NCI-H82 treated with DMSO at 0.1 percent for 48 hours (cell line): ENCODE measurements around the gene MARK4.
A peak's percentile ranks its signal among the peaks of the same experiment; 100 is the strongest.
"Not testable (repeated sequence)": the region's sequence is repeated elsewhere in the genome, so short reads cannot be mapped to it uniquely, and the experiment has no call there.

Experiments
- DNase-seq: peaks from one replicate; lab custom pipeline; 2025; ENCODE audit not compliant: unreplicated experiment; lab: John Stamatoyannopoulos, UW

Gene MARK4

DNA sequence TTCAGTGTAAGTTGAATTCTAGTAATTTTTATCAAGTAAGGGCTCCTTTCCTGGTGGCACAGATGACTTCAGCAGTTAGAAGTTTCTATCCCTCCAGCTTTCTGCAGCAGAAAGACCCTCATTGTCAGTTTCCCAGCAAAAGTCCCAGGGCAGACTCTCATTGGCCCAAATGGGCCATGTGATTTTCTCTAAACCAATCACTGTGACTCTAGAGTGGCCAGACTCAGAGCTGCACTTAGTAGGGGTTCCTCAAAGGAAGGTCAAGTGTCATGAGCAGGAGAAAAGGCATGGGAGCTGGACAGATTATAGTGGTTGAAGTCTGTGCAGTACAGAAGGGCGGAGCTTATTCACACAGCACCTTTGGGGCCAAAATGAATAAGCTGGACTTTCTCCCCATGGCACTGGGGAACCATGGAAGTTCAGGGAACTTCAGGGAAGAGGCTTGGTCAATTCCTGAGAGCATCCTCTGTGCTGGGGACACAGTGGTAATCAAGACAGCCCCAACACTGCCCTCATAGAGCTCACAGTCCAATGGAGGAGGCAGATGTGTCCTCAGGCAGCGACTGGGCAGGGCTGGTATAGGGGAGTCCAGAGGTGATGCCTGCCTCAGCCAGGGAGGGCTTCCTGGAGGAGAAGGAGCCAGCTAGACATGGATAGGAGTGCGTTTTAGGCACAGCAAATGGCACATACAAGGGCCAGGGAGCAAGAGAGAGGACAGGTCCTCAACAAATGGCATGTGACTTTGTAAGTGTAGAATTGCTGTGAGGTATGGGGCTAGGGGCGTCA, 53.3 kb downstream of the MARK4 start:
- DNase-seq, result no peak

DNA sequence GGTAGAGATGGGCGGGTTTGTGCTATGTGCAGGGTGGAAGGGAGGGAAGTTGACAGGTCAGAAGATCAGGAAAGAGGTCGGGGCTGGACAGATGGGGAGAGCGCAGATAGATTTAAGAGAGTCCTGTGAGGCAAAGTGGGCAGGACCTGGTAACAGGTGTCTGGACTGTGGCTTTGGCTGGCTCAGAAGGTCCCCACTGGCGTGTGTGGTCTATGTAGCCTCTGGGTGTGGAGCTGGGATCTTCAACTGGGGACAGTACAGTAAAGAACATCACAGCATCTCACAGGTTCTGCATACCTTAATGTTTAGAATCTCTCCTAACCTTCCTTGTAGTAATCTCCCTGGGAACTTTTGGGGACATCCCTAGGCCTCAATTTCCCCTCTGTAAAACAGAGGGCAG, 53.9 kb downstream of the MARK4 start:
- no peak for DNase-seq

DNA sequence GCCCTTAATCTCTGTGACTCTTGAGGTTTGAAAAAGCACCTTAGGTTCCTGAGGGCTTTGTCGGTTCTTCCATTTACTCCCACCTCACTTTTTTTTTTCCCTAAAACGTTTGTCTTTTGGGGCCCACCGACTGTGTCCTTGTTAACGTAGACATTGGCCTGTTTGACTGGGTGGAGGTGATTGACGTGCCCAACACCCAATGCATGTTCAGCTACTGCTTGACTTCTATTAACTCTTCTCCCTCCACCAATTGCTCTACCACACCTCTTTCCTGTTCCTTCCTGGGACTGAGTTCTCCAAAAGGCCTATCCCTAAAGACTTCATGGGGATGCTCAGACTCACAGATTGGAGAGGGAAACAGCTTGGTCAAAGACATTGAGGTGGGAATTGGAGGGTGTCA, 54.4 kb downstream of the MARK4 start:
- DNase-seq, result no peak

DNA sequence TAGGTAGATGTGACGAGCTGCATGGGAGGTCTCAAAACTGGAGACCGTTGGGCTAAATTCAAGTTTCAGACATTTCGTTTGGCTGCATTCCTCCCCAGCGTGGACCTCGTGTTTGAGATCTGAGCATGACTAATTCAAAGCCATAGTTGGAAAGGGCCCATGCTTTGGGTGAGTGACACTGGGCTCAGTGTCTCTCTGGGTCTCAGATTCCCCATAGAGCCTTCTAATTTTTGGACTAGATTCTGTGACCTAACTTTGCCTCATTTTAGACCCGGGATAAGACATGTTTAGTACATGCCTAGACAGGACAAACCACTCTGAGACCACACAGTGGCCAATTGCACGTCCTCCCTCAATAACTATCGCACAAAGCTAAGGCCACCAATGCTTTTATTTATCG, 55.0 kb downstream of the MARK4 start:
- DNase-seq, result no peak

DNA sequence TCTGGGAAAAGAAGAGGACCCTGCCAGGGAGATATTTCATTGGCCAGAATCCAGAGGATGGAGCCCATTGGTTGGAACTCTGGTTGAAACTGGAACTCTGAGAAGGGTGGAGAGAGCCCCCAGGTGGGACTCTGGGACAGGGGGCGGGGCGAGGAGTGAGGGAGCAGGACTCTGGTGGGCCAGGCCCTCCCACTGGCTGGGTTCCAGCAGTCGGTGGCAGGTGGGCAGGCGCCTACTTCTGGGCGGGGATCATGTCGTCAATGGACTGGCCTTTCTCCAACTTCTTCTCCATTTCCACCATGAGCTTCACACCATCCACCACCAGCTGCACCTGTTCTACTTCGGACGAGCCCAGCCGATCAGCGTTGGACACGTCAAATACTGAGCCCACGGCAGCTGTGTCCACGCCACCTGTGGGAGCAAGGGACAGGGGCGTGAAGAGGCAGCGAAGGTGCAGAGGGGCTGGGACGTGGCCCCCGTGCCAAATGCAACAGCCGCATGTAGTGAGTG, 55.5 kb downstream of the MARK4 start:
- DNase-seq, result peak; percentile 45

DNA sequence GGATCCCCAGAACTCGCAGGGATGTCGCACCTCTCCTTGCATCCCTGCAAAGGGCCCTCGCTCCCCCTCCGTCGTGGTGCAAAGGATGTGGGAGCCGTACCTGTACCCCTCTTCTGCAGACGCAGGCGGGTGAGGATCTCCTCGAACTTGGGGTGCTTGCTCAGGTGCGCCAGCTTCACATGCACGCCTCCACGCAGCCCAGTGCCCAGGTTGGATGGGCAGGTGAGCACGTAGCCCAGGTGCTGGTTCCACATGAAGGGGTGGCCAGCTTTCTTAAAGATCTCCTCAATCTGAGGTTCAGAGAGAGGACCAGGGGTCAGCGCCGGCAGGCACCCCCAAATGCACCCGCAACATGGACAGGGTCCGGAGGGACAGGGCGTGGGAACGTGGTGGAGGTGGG, 56.3 kb downstream of the MARK4 start:
- no peak for DNase-seq

DNA sequence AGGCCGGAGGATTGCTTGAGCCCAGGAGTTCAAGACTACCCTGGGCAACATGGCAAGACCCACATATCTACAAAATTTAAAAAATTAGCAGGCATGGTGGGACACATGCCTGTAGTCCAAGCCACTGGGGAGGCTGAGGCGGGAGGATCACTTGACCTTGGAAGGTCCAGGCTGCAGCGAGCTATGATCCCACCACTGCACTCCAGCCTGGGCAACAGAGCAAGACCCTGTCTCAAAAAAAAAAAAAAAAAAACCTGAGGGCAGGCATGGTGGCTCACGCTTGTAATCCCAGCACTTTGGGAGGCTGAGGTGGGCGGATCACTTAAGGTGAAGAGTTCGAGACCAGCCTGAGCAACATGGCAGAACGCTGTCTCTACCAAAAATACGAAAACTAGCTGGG, 58.3 kb downstream of the MARK4 start:
- DNase-seq, result not testable (repeated sequence)

DNA sequence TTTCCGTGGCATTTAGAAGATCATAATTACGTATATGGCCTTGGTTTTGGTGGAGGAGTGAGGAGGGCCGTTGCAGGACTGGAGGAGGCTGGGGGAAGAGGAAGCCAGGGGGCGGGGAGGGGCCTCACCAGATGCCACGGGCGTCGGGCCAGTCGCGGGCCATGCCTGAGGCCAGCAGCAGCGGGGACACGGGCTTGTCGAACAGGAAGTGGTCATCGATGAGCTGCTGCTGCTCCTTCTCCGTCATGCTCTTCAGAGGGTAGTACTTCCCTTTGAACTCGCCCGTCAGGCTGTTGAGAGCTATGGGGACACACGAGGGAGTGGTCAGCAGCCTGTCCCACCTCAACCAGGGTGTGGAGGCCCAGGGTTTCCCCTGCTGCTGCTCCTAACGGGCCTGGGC, 60.5 kb downstream of the MARK4 start:
- DNase-seq, result no peak

DNA sequence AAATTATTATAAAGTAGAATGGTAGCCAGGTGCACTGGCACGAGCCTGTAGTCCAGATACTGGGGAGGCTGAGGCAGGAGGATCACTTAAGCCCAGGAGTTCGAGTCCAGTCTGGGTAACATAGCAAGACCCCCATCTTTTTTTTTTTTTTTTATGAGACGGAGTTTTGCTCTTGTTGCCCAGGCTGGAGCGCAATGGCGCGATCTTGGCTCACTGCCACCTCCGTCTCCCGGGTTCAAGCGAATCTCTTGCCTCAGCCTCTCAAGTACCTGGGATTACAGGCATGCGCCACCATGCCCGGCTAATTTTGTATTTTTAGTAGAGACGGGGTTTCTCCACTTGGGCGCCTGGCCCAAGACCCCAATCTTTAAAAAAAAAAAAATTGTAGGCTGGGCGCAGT, 61.2 kb downstream of the MARK4 start:
- DNase-seq, result not testable (repeated sequence)

DNA sequence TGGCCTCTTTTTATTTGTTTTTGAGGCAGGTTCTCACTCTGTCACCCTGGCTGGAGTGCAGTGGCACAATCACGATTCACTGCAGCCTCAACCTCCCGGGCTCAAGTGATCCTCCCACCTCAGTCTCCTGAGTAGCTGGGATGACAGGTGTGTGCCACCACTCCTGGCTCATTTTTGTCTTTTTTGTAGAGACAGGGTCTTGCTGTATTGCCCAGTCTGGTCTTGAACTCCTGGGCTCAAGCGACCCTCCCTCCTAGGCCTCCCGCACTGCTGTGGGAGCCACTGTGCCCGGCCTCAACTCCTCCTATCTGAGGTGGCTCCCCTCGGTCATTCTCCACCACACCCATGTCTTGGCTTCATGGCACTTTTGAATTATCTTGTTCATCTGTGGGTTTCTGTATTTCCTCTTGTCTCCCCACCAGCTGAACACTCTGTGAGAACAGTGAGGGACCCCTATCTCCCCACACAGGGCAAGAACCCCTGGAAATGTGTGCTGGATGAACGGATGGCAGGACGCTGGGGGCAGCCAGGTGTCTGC, 63.7 kb downstream of the MARK4 start:
- DNase-seq, result no peak

DNA sequence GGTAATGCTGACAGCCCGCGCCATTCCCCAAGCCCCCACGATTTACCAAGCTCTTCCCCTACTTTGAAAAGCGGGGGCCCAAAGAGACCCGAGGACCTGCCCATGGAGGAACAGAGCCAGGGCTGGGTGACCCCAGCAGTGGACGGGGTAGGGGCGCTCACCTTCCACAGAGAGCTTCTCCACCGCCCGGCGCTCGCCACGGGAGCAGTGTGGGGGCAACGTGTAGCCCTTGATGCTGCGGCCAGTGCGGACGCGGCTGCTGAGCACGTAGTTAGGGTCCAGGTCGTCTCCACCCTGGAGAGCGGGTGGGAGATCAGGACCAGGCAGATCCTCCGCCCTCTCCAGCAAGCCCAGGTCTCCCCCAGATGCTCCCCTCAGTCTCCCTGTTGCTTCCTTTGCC, 64.2 kb downstream of the MARK4 start:
- no peak for DNase-seq

DNA sequence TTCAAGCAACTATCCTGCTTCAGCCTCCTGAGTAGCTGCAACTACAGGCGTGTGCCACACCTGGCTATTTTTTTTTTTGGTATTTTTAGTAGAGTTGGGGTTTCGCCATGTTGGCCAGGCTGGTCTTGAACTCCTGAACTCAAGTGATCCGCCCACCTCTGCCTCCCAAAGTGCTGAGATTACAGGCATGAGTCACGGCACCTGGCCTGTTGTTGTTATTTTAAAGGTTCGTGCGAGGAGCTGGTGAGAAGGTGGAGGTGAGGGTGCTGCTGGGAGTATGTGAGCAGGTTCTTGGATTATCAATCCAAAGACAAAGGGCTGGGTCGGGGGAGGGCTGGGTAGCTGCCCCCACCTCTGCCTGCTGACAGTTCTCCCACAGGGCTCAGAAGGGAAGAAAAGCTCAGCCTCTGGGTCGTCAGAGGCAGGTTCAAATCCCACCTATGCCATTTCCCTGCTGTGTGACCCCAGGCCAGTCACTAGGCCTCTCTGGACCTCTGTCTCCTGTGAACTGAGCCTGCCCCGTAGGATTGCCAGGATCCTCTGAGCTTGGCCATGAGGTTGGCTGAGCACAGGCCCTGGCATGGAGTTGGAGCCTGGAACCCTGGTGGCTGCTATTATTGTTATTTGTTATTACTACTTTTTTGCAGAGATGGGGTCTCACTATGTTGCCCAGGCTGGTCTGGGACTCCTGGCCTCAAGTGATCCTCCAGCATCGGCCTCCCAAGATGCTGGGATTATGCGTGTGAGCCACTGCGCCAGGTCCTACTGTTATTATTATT, 70.1 kb downstream of the MARK4 start:
- DNase-seq, result no peak

DNA sequence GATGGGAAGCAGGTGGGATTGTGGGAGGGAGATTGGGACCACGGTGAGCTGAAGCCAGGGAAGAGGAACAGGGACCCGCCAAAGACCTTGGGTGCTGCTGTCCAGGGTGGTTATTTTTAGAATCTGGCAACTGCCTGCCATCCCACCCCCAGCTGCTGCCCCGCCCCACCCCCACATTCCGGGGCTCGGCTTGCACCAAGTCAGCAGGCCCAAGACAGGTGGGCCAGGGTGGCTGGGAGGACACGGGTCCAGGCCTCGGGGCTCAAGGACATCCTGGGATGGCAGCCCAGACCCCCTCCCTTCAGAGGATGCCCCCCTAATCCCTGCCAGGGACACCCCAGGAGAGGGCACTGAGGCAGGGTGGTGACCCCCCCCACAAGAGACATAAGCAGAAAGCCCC, 70.8 kb downstream of the MARK4 start:
- no peak for DNase-seq

DNA sequence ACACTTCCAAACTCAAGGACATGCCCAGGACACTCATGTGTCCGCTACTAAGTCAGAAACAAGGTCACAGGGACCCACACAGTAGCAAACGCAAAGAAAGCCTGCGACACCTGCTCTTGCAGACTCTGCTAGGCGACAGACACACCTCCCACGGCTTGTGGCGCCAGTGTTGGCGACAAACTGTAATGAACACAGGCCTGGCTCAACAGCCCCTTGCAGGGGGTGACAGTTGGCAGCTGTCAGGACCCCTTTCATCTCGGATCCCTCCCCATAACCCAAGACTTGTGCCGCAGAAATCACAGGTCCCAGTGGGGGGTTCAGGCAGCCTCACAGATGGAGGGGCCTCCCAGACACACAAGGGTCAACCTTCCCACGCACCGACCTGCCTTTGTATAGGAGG, 71.2 kb downstream of the MARK4 start:
- DNase-seq, result no peak

DNA sequence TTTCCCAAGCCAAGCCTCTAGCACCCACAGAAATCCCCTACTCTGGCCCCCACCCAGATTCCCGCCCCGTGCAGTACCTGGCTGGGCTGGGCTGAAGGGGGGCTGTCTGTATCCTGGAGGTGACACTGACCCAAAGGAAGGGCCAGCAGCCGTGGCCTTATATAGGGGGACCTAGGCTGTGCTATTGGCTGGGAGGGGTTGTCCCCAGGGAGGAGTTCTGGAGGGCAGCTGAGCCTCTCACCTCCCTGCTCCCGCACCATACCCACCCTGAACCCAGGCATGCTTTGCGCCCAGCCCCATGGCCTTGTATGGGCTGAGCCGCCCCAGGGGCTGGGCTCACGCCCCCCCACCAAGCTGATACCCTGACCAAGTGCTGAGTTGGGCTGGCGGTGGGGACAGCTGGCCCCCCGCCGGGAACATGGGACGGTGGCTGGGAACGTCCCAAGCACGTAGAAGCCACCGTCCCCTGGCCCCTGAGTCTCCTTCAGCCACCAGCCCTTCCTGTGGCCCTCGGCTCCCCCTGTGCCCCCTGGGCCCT, 71.7 kb downstream of the MARK4 start, which contains the start of gene CKM:
TSS of gene CKM (minus strand) at position 132 of the 538 bp plus-strand sequence. CDS start 3,162 bp downstream, outside the sequence.
- DNase-seq, result no peak

DNA sequence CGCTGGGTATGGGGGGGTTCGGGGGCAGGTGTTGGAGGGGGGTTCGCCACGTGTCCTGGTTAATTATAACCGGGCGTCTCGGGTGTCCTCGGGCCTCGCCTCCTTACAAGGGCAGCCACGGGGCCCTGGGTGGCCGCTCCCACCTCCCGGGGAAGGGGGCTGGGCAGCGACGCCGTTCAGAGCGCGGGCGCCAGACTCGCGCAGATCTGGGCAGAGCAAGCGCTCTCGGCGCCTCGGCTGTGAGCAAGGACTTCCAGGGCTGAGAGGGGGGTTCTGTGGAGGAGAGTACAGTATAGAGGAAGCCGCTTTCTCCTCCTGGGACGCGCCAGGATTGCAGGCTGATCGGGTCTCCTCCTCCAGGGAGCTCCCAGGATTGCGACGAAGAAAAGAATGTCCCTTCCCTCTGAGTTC, 72.6 kb downstream of the MARK4 start:
- no peak for DNase-seq

DNA sequence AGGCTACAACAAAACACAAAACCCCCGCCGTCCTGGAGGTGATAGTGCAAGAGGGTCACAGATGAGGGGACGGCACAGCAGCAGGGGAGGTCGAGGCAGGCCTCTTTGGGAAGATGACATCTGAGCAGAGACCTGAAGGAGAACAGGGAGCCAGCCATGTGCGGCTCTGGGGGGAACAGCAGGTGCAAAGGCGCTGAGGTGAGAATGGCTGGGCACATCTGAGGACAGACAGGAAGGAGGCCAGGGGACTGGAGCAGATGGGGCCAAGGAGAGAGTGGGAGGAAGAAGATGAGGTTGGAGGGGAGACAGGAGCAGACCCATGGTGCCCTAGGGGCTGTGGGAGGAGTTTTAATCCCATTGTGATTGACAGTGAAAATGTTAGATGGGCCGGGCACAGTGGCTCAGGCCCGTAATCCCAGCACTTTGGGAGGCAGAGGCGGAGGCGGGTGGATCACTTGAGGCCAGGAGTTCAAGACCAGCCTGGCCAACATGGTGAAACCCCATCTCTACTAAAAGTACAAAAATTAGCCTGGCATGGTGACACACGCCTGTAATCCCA, 73.4 kb downstream of the MARK4 start:
- peak; percentile 45 for DNase-seq

DNA sequence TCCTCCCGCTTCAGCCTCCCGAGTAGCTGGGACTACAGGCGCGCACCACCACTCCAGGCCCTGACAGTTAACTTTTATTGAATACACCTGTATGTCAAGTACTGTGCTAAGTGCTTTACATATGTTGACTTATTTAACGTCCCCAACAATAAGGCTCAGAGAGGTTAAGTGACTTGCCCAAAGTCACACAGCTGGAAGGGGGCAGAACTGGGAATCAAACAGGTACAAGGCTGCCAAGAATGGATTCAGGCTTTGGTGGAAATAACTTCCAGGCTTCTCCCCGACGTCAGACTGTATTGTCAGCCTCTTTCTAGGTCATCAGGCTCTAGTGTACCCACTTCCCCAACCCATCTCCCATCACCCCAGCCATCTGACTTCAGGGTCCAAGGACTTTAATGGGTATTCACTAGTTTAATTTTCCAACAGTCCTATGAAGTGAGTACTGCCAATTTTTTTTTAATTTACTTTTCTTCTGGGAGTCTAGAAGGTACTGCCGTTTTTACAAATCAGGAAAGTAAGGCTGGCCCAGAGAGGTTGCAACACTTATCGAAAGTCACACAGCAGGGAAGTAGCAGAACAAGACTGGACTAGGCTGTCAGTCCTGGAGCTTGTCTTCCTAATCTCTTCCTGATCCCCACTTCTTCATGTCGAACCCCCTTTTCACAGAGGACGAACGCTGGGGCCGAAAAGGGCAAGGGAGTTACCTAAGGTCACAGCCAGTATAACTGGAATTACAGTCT, 76.5 kb downstream of the MARK4 start:
- DNase-seq, result no peak

DNA sequence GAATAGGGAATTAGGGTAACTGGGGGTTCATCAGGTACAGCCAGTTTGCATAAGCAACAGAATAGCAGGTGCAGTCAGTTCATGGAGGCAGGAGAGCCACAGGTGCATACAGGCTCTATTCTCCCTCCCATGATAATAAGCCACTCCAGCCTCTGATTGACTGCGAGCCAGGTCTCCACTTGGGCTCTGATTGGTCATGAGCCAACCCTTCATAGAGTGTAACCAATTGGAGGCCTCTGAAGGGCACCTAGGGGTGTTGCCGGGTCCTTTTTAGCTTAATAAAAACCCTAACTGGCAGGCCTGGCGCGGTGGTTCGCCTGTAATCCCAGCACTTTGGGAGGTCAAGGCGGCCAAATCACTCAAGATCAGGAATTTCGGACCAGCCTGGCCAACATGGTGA, 80.3 kb downstream of the MARK4 start:
- DNase-seq, result no peak

DNA sequence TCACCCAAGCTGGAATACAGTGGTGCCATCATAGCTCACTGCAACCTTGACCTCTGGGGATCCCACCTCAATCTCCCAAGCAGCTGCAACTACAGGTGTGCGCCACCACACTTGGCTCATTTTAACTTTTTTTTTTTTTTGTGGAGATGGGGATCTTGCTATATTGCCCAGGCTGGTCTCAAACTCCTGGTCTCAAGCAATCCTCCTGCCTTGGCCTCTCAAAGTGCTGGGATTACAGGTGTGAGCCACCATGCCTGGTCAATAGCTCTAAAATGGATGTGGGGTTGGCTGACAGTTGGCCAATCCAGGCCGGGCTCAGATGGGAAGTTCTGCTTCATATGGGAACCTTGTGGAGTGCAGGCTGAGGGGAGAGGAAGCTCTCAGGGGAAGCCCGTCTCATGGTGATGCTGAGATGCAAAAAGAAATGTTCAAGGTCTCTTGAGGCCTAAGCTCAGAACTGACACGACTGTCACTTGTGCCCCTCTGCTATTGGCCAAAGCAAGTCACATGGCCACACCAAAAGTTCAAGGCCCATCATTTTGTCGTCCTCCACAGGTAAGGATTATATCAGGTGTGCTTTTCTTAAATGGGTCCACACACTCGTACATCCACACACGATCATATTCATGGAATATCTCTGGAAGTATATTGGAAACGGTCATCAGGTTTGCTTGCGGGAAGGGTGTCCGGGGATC, 82.7 kb downstream of the MARK4 start:
- no peak for DNase-seq
